Fibroblast of lung (primary cell): ENCODE measurements around the gene PLXNA4. TPM values are rescaled to one million over a fixed set of nuclear protein-coding genes. Genes with fewer than 3 reads are reported as not detected.

Experiments
- DNase-seq, 2 donors: peaks; one replicate each; pipeline versions ENCODE4 v3.0.0 to v3.0.0-alpha.2; 2010; ENCODE audit warnings: low read depth in 2 of 2
- H2AFZ ChIP-seq: 2 replicates; pipeline ENCODE4 v1.5.1; 2012; ENCODE audit warnings: low read length, control low read depth, inconsistent platforms
- H3K27ac ChIP-seq: 2 replicates; pipeline ENCODE4 v1.5.1; 2011; ENCODE audit warnings: low read length, control low read depth; ENCODE audit not compliant: insufficient read depth
- H3K27me3 ChIP-seq: 2 replicates; pipeline ENCODE4 v1.5.1; 2011; ENCODE audit warnings: mild to moderate bottlenecking, low read length; ENCODE audit not compliant: control insufficient read depth, insufficient read depth
- H3K36me3 ChIP-seq: 2 replicates; pipeline ENCODE4 v1.5.1; 2011; ENCODE audit warnings: low read length; ENCODE audit not compliant: control insufficient read depth, insufficient read depth
- H3K4me1 ChIP-seq: 2 replicates; pipeline ENCODE4 v1.5.1; 2011; ENCODE audit warnings: low read length; ENCODE audit not compliant: control insufficient read depth, insufficient read depth; ENCODE audit errors: extremely low read depth
- H3K4me2 ChIP-seq: 2 replicates; pipeline ENCODE4 v1.5.1; 2011; ENCODE audit warnings: low read length, control low read depth; ENCODE audit not compliant: insufficient read depth; ENCODE audit errors: extremely low read depth
- H3K4me3 ChIP-seq, 4 experiments: fragments of 200-600 bp in 1 of 4; sonication (generic) in 1 of 4; replicated peaks in 1 of 4; 2 replicates each; pipeline ENCODE4 v1.5.1; 2011 to 2016; ENCODE audit warnings: low read length in 4 of 4, low read depth in 3 of 4, mild to moderate bottlenecking in 3 of 4, control low read depth in 2 of 4, inconsistent platforms in 1 of 4, mixed read lengths in 1 of 4; ENCODE audit not compliant: insufficient read depth in 1 of 4; ENCODE audit errors: control extremely low read depth in 1 of 4
- H3K79me2 ChIP-seq: 2 replicates; pipeline ENCODE4 v1.5.1; 2012; ENCODE audit warnings: mild to moderate bottlenecking, low read length, inconsistent platforms; ENCODE audit not compliant: control insufficient read depth, insufficient read depth
- H3K9ac ChIP-seq: 2 replicates; pipeline ENCODE4 v1.5.1; 2011; ENCODE audit warnings: mild to moderate bottlenecking, low read length, control low read depth; ENCODE audit not compliant: insufficient read depth
- H3K9me3 ChIP-seq: 2 replicates; pipeline ENCODE4 v1.5.1; 2012; ENCODE audit warnings: low read depth, low read length; ENCODE audit not compliant: control insufficient read depth, insufficient read depth
- H4K20me1 ChIP-seq: 2 replicates; pipeline ENCODE4 v1.5.1; 2011; ENCODE audit warnings: low read length; ENCODE audit not compliant: control insufficient read depth, insufficient read depth; ENCODE audit errors: extremely low read depth
- CTCF ChIP-seq, 2 donors: IDR thresholded peaks in 1 of 2; conservative IDR thresholded peaks in 1 of 2; 1 replicate in 1 of 2; 2 replicates in 1 of 2; pipeline ENCODE4 v1.5.1; 2011 to 2012; ENCODE audit warnings: low read length in 2 of 2, control low read depth in 1 of 2, inconsistent platforms in 1 of 2, low read depth in 1 of 2, mild to moderate bottlenecking in 1 of 2
- EZH2 ChIP-seq: IDR thresholded peaks from 2 replicates; pipeline ENCODE4 v1.5.1; 2012; ENCODE audit warnings: low read length, control low read depth, mild to moderate bottlenecking; ENCODE audit errors: missing control alignments
- polyA plus RNA-seq, 2 donors: library from polyadenylated mRNA; depleted of rRNA in 1 of 2; stranded (reverse) in 1 of 2; unstranded in 1 of 2; fragments of >200 nt; gene quantifications; 2 replicates each; pipeline ENCODE4 v1.2.1, GENCODE V29; 2011 to 2012; ENCODE audit warnings: missing spikeins in 1 of 2
- total RNA-seq: library from RNA; depleted of rRNA; stranded (reverse); fragments of >200 nt; gene quantifications from 2 replicates; pipeline ENCODE4 v1.2.1, GENCODE V29; 2014

PLXNA4 gene
- total and polyA plus RNA-seq, 2 donors (not counting 1 experiment from before 2014, with no cell fraction given) = 1.2 to 1.5 TPM

- no peak overlapping the region for H3K9ac ChIP-seq
- no peak for DNase-seq
- TF ChIP-seq CTCF (conservative IDR thresholded peaks at IDR 0.05 in 1 of 2, IDR thresholded peaks at IDR 0.05 in 1 of 2; ENCODE audit: low read depth in 1 of 2, low read length in 2 of 2) (no peak), EZH2 (no peak)
- no peaks in the 10 kb centered on the region for H3K9me3 ChIP-seq
- no peak overlapping the region for H2AFZ ChIP-seq
- no peak overlapping the region for H3K4me3 ChIP-seq
- H3K79me2 ChIP-seq = no peaks in the 10 kb centered on the region
- H3K27ac ChIP-seq = no peak overlapping the region
- no peak overlapping the region for H3K4me2 ChIP-seq
- H3K36me3 ChIP-seq = no peaks in the 10 kb centered on the region
- H3K4me1 ChIP-seq = no peaks in the 10 kb centered on the region
- no peaks in the 10 kb centered on the region for H4K20me1 ChIP-seq
- no peaks in the 10 kb centered on the region for H3K27me3 ChIP-seq
These were observed 466.5 kb downstream of the PLXNA4 start for GRCh38 chr7:132109769-132110168.

DNA sequence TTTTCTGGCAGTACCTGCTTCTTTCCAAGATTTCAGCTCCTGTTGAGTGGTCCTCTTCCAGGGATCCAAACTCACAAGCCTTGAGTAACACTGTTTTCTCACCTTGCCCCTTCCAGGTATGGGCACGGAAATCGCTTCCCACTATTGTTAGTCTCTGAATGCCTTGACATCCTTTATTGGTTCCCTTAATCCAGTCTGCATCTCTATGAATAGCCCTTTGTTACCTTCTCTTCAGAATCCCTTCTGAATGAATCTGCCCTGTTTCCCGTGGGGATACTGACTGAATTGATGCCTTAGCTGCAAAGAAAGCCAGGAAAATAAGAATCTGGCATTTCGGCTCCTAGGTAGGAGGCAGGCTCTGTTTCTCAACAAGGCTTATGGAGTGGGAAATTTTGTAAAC is 467.7 kb downstream of the PLXNA4 start:
- Histone ChIP-seq H3K36me3 (no peaks in the 10 kb centered on the region), H3K79me2 (no peaks in the 10 kb centered on the region), H4K20me1 (no peaks in the 10 kb centered on the region), H3K27me3 (no peaks in the 10 kb centered on the region), H3K9ac (no peak overlapping the region), H2AFZ (no peak overlapping the region), H3K4me3 (no peak overlapping the region), H3K4me2 (no peak overlapping the region), H3K9me3 (no peaks in the 10 kb centered on the region), H3K27ac (no peak overlapping the region), H3K4me1 (no peaks in the 10 kb centered on the region)
- no peak for DNase-seq
- no peak for TF ChIP-seq CTCF (conservative IDR thresholded peaks at IDR 0.05 in 1 of 2, IDR thresholded peaks at IDR 0.05 in 1 of 2; ENCODE audit: low read depth in 1 of 2, low read length in 2 of 2)
- no peak for TF ChIP-seq EZH2

DNA sequence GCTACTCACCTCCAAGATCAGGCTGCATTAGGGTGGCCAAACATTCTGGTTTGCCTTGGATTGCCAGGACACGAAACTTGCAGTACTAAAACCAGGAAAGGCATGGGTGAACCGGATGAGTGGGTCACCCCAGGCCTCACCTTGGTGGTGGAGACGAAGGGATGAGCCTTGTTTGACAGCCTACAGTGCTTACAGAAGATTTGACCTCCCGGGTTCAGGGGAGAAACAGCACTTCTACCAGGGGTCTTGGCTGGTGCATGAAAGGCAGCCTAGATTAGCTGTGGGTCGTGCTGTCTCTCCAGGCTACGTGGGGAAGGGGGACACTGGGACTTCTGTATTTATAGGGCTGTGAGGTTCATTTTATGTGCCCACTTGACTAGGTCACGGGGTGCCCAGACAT is 469.8 kb downstream of the PLXNA4 start:
- Histone ChIP-seq H3K36me3 (no peaks in the 10 kb centered on the region), H4K20me1 (no peaks in the 10 kb centered on the region), H3K27ac (no peak overlapping the region), H3K27me3 (no peaks in the 10 kb centered on the region), H3K4me3 (no peak overlapping the region), H3K4me1 (no peaks in the 10 kb centered on the region), H3K4me2 (no peak overlapping the region), H3K9ac (no peak overlapping the region), H3K9me3 (no peaks in the 10 kb centered on the region), H2AFZ (no peak overlapping the region), H3K79me2 (no peaks in the 10 kb centered on the region)
- no peak for DNase-seq
- no peak for TF ChIP-seq CTCF (conservative IDR thresholded peaks at IDR 0.05 in 1 of 2, IDR thresholded peaks at IDR 0.05 in 1 of 2; ENCODE audit: low read depth in 1 of 2, low read length in 2 of 2)
- TF ChIP-seq EZH2 = no peak
